ENCODE measurements around the gene FOXN3. TPM values are rescaled to one million over a fixed set of nuclear protein-coding genes. Genes with fewer than 3 reads are reported as not detected.
A peak's percentile ranks its signal among the peaks of the same experiment; 100 is the strongest.

The FOXN3 gene
- total RNA-seq, 1 experiment from 2014 or later, result 125 TPM

- H2BK5ac ChIP-seq (ENCODE audit: insufficient read length, low read length), result no peak overlapping the region
- peaks cover 10% of the 10 kb centered on the region; the same call in 1 of the 2 replicates for H3K4me1 ChIP-seq (ENCODE audit: insufficient read depth, low read length)
- no peak for TF ChIP-seq CTCF (conservative IDR thresholded peaks at IDR 0.05)
- no peaks in the 10 kb centered on the region for H4K20me1 ChIP-seq (ENCODE audit: control insufficient read depth, insufficient read depth, insufficient read length)
- Mint-ChIP-seq H3K4me3 (no peak overlapping the region), H3K4me1 (peaks cover 53% of the 10 kb centered on the region in 2 experiments), H3K27ac (peak overlapping the region; percentile 52 to 68 (median 59); a peak in 6 of 7 replicates), H3K9me3 (peaks cover 0 to 3% of the 10 kb centered on the region in 2 experiments; a peak in 2 of 5 replicates), H3K27me3 (ENCODE audit: low read depth) (no peaks in the 10 kb centered on the region), H3K36me3 (ENCODE audit: insufficient read depth in 1 of 3, low read depth in 3 of 3) (peaks cover 10 to 20% (median 14%) of the 10 kb centered on the region in 3 experiments)
- no peaks in the 10 kb centered on the region for H3K9me3 ChIP-seq (ENCODE audit: control insufficient read depth, low read depth, low read length)
- peaks cover 10% of the 10 kb centered on the region for H3K79me1 ChIP-seq (ENCODE audit: insufficient read depth, low read depth, low read length, poor library complexity, severe bottlenecking)
- H4K91ac ChIP-seq (ENCODE audit: insufficient read length, low read depth, low read length), result no peak overlapping the region
- no peak overlapping the region for H2AK5ac ChIP-seq (ENCODE audit: insufficient read length, low read length)
- H2BK120ac ChIP-seq (ENCODE audit: low read depth, low read length, poor library complexity, severe bottlenecking), result no peak overlapping the region
- DNase-seq, result no peak
- H3K56ac ChIP-seq (ENCODE audit: insufficient read length, low read depth, low read length), result no peak overlapping the region
- H3K23ac ChIP-seq (ENCODE audit: insufficient read length, low read depth, low read length), result no peak overlapping the region
- no peak overlapping the region for H4K8ac ChIP-seq (replicated peaks; ENCODE audit: insufficient read length, low read depth, low read length)
- no peaks in the 10 kb centered on the region for H3K23me2 ChIP-seq (ENCODE audit: insufficient read length, low read depth, low read length, poor library complexity, severe bottlenecking)
- no peak overlapping the region for H3K9ac ChIP-seq (ENCODE audit: extremely low read depth, insufficient read length, low read length)
- H2BK15ac ChIP-seq (ENCODE audit: low read depth, low read length), result no peak overlapping the region
- H2BK12ac ChIP-seq (ENCODE audit: insufficient read length, low read depth, low read length), result no peak overlapping the region
- H2AFZ ChIP-seq (ENCODE audit: low read length), result no peak overlapping the region
- no peak overlapping the region for H3T11ph ChIP-seq (ENCODE audit: low read length)
- no peak overlapping the region for H2BK20ac ChIP-seq (ENCODE audit: low read depth, low read length, poor library complexity, severe bottlenecking)
- no CpG with 5 or more reads among the region's 2 CpGs for WGBS (ENCODE audit: extremely low coverage, insufficient read length, low lambda C conversion rate)
- H3K14ac ChIP-seq (ENCODE audit: insufficient read depth, low read length), result no peak overlapping the region
- H3K4ac ChIP-seq (ENCODE audit: low read depth, low read length), result no peak overlapping the region
- no peaks in the 10 kb centered on the region for H3K27me3 ChIP-seq (ENCODE audit: insufficient read depth, low read length)
- no peak overlapping the region for H3K18ac ChIP-seq (ENCODE audit: insufficient read length, low read depth, low read length)
- H3K4me2 ChIP-seq (ENCODE audit: insufficient read depth, insufficient read length, low read length), result no peak overlapping the region
- no peak overlapping the region for H3K27ac ChIP-seq (ENCODE audit: insufficient read length, low read depth, low read length)
- no peak overlapping the region for H4K5ac ChIP-seq (ENCODE audit: insufficient read length, low read depth, low read length)
- H3K79me2 ChIP-seq (ENCODE audit: insufficient read depth, low read length), result peaks cover 46% of the 10 kb centered on the region; the same call in 1 of the 2 replicates
These were observed 44.5 kb downstream of the FOXN3 start for GRCh38 chr14:89372512-89372883.
